ENCODE results near the gene TRERF1.

DNA sequence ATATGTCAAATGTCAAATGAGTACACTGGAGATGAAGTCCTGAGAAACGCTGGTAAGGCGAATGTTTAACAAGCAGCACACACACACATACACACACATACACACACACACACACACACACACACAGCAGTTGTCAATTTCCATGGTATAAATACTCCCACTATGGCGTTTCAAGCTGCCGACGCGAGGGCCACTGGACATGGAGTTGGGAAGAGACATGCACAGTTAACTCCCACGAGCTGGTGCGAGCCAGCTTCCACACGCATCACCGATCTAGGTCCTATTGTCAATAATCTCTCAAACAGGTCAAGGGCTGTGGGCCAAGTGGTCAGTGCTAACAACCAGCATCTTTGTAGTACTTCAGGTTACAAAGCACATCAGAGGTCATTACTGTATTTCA, 58.9 kb downstream of the TRERF1 start:
- TF ChIP-seq NR3C1 (CRISPR knock-in tag; conservative IDR thresholded peaks at IDR 0.05; ENCODE audit: low read depth): no peak
- TF ChIP-seq, protein P1, sequence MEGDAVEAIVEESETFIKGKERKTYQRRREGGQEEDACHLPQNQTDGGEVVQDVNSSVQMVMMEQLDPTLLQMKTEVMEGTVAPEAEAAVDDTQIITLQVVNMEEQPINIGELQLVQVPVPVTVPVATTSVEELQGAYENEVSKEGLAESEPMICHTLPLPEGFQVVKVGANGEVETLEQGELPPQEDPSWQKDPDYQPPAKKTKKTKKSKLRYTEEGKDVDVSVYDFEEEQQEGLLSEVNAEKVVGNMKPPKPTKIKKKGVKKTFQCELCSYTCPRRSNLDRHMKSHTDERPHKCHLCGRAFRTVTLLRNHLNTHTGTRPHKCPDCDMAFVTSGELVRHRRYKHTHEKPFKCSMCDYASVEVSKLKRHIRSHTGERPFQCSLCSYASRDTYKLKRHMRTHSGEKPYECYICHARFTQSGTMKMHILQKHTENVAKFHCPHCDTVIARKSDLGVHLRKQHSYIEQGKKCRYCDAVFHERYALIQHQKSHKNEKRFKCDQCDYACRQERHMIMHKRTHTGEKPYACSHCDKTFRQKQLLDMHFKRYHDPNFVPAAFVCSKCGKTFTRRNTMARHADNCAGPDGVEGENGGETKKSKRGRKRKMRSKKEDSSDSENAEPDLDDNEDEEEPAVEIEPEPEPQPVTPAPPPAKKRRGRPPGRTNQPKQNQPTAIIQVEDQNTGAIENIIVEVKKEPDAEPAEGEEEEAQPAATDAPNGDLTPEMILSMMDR (IDR thresholded peaks at IDR 0.05): no peak
- TF ChIP-seq, protein P2, sequence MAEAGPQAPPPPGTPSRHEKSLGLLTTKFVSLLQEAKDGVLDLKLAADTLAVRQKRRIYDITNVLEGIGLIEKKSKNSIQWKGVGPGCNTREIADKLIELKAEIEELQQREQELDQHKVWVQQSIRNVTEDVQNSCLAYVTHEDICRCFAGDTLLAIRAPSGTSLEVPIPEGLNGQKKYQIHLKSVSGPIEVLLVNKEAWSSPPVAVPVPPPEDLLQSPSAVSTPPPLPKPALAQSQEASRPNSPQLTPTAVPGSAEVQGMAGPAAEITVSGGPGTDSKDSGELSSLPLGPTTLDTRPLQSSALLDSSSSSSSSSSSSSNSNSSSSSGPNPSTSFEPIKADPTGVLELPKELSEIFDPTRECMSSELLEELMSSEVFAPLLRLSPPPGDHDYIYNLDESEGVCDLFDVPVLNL (CRISPR knock-in tag; IDR thresholded peaks at IDR 0.05; ENCODE audit: borderline replicate concordance, low read depth): no peak

Measured in WTC11 (cell line).